Vagina (tissue), 2 donors: ENCODE measurements around the gene KIAA1210.

ENCODE experiments used
- POLR2A ChIP-seq, 2 donors: fragments of 450-650 bp; IDR thresholded peaks; one replicate each; pipeline ENCODE4 v1.6.1; 2017; ENCODE audit warnings: antibody characterized with exemption in 2 of 2, mild to moderate bottlenecking in 2 of 2, moderate library complexity in 2 of 2
- POLR2AphosphoS5 ChIP-seq, 2 donors: sonication (generic); formaldehyde crosslinking; IDR thresholded peaks; one replicate each; pipeline ENCODE4 v1.9.0; 2017; ENCODE audit warnings: antibody characterized with exemption in 2 of 2, mild to moderate bottlenecking in 2 of 2, low read depth in 1 of 2; ENCODE audit not compliant: insufficient read depth in 1 of 2
- TF ChIP-seq, protein P1 (sequence below), 3 experiments: fragments of 450-650 bp in 2 of 3; fragments of 200-600 bp in 1 of 3; sonication (generic) in 1 of 3; IDR thresholded peaks; one replicate each; pipeline ENCODE4 v1.5.1; 2017 to 2019; ENCODE audit warnings: antibody characterized with exemption in 3 of 3, mild to moderate bottlenecking in 2 of 3, moderate library complexity in 2 of 3

GRCh38 chrX:119168104-119168503 is 40.5 kb upstream of the KIAA1210 start:
- TF ChIP-seq, protein P1, sequence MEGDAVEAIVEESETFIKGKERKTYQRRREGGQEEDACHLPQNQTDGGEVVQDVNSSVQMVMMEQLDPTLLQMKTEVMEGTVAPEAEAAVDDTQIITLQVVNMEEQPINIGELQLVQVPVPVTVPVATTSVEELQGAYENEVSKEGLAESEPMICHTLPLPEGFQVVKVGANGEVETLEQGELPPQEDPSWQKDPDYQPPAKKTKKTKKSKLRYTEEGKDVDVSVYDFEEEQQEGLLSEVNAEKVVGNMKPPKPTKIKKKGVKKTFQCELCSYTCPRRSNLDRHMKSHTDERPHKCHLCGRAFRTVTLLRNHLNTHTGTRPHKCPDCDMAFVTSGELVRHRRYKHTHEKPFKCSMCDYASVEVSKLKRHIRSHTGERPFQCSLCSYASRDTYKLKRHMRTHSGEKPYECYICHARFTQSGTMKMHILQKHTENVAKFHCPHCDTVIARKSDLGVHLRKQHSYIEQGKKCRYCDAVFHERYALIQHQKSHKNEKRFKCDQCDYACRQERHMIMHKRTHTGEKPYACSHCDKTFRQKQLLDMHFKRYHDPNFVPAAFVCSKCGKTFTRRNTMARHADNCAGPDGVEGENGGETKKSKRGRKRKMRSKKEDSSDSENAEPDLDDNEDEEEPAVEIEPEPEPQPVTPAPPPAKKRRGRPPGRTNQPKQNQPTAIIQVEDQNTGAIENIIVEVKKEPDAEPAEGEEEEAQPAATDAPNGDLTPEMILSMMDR (IDR thresholded peaks at IDR 0.05), result no peak
- TF ChIP-seq POLR2A (IDR thresholded peaks at IDR 0.05), result no peak
- TF ChIP-seq POLR2AphosphoS5 (IDR thresholded peaks at IDR 0.05; ENCODE audit: insufficient read depth in 1 of 2, low read depth in 1 of 2), result no peak
